ENCODE measurements around the gene DACT3.

GRCh38 chr19:46634045-46634655 lies 26.8 kb downstream of the DACT3 start:
- TF ChIP-seq YY1 (IDR thresholded peaks at IDR 0.05; ENCODE audit: insufficient read depth, insufficient read length), result no peak
- no peak for TF ChIP-seq SUZ12 (IDR thresholded peaks at IDR 0.05; ENCODE audit: extremely low read depth, insufficient read depth, insufficient read length)
